Liver (tissue), 9 donors: ENCODE measurements around the gene KSR2. TPM values are rescaled to one million over a fixed set of nuclear protein-coding genes. Genes with fewer than 3 reads are reported as not detected.

Experiments used
- DNase-seq: peaks from one replicate; pipeline ENCODE4 v3.0.0-alpha.2; 2017; ENCODE audit warnings: low spot score
- H3K27ac ChIP-seq, 2 donors: one replicate each; pipeline ENCODE4 v1.7.0; 2013; ENCODE audit warnings: inconsistent platforms in 2 of 2, low read length in 2 of 2, control low read depth in 1 of 2, low read depth in 1 of 2, mild to moderate bottlenecking in 1 of 2
- H3K27me3 ChIP-seq, 4 donors: one replicate each; pipeline versions ENCODE4 v1.6.1 to v1.7.0; 2013; ENCODE audit warnings: low read length in 3 of 4, inconsistent platforms in 1 of 4, mild to moderate bottlenecking in 1 of 4, moderate library complexity in 1 of 4; ENCODE audit not compliant: control insufficient read depth in 4 of 4, insufficient read depth in 4 of 4
- H3K36me3 ChIP-seq, 4 donors: one replicate each; pipeline versions ENCODE4 v1.6.1 to v1.7.0; 2013; ENCODE audit warnings: low read length in 3 of 4, mild to moderate bottlenecking in 3 of 4, low read depth in 1 of 4, moderate library complexity in 1 of 4; ENCODE audit not compliant: control insufficient read depth in 4 of 4, insufficient read depth in 3 of 4
- H3K4me1 ChIP-seq, 4 donors: one replicate each; pipeline versions ENCODE4 v1.6.1 to v1.7.0; 2013; ENCODE audit warnings: low read length in 3 of 4, mild to moderate bottlenecking in 3 of 4, moderate library complexity in 1 of 4; ENCODE audit not compliant: control insufficient read depth in 4 of 4, insufficient read depth in 4 of 4
- H3K4me3 ChIP-seq, 3 donors: one replicate each; pipeline versions ENCODE4 v1.6.1 to v1.7.0; 2013; ENCODE audit warnings: low read length in 3 of 3, control low read depth in 1 of 3, low read depth in 1 of 3, mild to moderate bottlenecking in 1 of 3
- H3K9ac ChIP-seq, 2 donors: one replicate each; pipeline ENCODE4 v1.7.0; 2013; ENCODE audit warnings: low read length in 2 of 2, mild to moderate bottlenecking in 2 of 2, moderate library complexity in 2 of 2, control low read depth in 1 of 2, low read depth in 1 of 2
- H3K9me3 ChIP-seq, 4 donors: one replicate each; pipeline versions ENCODE4 v1.6.1 to v1.7.0; 2013; ENCODE audit warnings: low read length in 3 of 4; ENCODE audit not compliant: control insufficient read depth in 4 of 4
- FOXA1 ChIP-seq: IDR thresholded peaks from 2 replicates; pipeline ENCODE4 v1.6.1; 2016; ENCODE audit warnings: antibody characterized with exemption
- GABPA ChIP-seq, 2 donors: IDR thresholded peaks in 1 of 2; conservative IDR thresholded peaks in 1 of 2; 2 replicates each; pipeline ENCODE4 v1.6.1; 2016; ENCODE audit warnings: antibody characterized with exemption in 2 of 2, mild to moderate bottlenecking in 1 of 2, moderate library complexity in 1 of 2
- HNF4A ChIP-seq, 2 donors: conservative IDR thresholded peaks; 2 replicates each; pipeline ENCODE4 v1.6.1; 2016; ENCODE audit warnings: antibody characterized with exemption in 2 of 2, mild to moderate bottlenecking in 2 of 2
- HNF4G ChIP-seq: IDR thresholded peaks from 2 replicates; pipeline ENCODE4 v1.6.1; 2016; ENCODE audit warnings: antibody characterized with exemption
- JUND ChIP-seq, 2 donors: IDR thresholded peaks; 2 replicates each; pipeline ENCODE4 v1.6.1; 2016; ENCODE audit warnings: antibody characterized with exemption in 2 of 2
- NR2F2 ChIP-seq: IDR thresholded peaks from 2 replicates; pipeline ENCODE4 v1.6.1; 2016; ENCODE audit warnings: antibody characterized with exemption
- RAD21 ChIP-seq, 2 donors: IDR thresholded peaks; 2 replicates each; pipeline ENCODE4 v1.6.1; 2016; ENCODE audit warnings: antibody characterized with exemption in 2 of 2, mild to moderate bottlenecking in 2 of 2
- RXRA ChIP-seq, 2 donors: IDR thresholded peaks; 2 replicates each; pipeline ENCODE4 v1.6.1; 2017 to 2018; ENCODE audit warnings: antibody characterized with exemption in 2 of 2, mild to moderate bottlenecking in 1 of 2
- SP1 ChIP-seq: IDR thresholded peaks from 2 replicates; pipeline ENCODE4 v1.6.1; 2018; ENCODE audit warnings: antibody characterized with exemption, mild to moderate bottlenecking
- YY1 ChIP-seq: IDR thresholded peaks from 2 replicates; pipeline ENCODE4 v1.6.1; 2016; ENCODE audit warnings: antibody characterized with exemption, mild to moderate bottlenecking
- WGBS: extraction: QIAGEN DNeasy Blood & Tissue Kit; methylation state at CpG from one replicate; pipeline ENCODE4 v1.1.7; 2013; 5-methylcytosine and 5-hydroxymethylcytosine counted together
- polyA plus RNA-seq, 2 donors: library from polyadenylated mRNA; stranded (reverse) in 1 of 2; unstranded in 1 of 2; fragments of 200-250 nt in 1 of 2; fragments of >200 nt in 1 of 2; fragmentation: Nextera tagmentation in 1 of 2; extraction: Ambion mirVana in 1 of 2; gene quantifications; one replicate each; pipeline versions ENCODE4 v1.2.1 to v1.2.3, GENCODE V29; 2013 to 2015
- total RNA-seq, 2 donors: library from RNA; depleted of rRNA; stranded (reverse); fragments of >200 nt; gene quantifications; one replicate each; pipeline ENCODE4 v1.2.3, GENCODE V29; 2014
- TF ChIP-seq, protein P1 (sequence below): IDR thresholded peaks from 2 replicates; pipeline ENCODE4 v1.6.1; 2016; ENCODE audit warnings: antibody characterized with exemption
- TF ChIP-seq, protein P2 (sequence below): fragments of 150-350 bp; IDR thresholded peaks from 2 replicates; pipeline ENCODE4 v1.5.1; 2017; ENCODE audit warnings: improper control_type of control experiment, low read depth, low read length; ENCODE audit not compliant: missing input control
- TF ChIP-seq, protein P3 (sequence below): IDR thresholded peaks from 2 replicates; pipeline ENCODE4 v1.6.1; 2016; ENCODE audit warnings: antibody characterized with exemption
- TF ChIP-seq, protein P4 (sequence below): IDR thresholded peaks from 2 replicates; pipeline ENCODE4 v1.6.1; 2016; ENCODE audit warnings: antibody characterized with exemption, mild to moderate bottlenecking
- TF ChIP-seq, protein P5 (sequence below): IDR thresholded peaks from 2 replicates; pipeline ENCODE4 v1.6.1; 2016; ENCODE audit warnings: antibody characterized with exemption
- donor health status: healthy.
- donor health status: healthy.
- donor health status: healthy.
- donor health status: healthy.
- donor health status: healthy.

KSR2 gene
- total and polyA plus RNA-seq, 4 donors, result under 0.01 to 0.02 (median under 0.01) TPM; not detected in 1

DNA sequence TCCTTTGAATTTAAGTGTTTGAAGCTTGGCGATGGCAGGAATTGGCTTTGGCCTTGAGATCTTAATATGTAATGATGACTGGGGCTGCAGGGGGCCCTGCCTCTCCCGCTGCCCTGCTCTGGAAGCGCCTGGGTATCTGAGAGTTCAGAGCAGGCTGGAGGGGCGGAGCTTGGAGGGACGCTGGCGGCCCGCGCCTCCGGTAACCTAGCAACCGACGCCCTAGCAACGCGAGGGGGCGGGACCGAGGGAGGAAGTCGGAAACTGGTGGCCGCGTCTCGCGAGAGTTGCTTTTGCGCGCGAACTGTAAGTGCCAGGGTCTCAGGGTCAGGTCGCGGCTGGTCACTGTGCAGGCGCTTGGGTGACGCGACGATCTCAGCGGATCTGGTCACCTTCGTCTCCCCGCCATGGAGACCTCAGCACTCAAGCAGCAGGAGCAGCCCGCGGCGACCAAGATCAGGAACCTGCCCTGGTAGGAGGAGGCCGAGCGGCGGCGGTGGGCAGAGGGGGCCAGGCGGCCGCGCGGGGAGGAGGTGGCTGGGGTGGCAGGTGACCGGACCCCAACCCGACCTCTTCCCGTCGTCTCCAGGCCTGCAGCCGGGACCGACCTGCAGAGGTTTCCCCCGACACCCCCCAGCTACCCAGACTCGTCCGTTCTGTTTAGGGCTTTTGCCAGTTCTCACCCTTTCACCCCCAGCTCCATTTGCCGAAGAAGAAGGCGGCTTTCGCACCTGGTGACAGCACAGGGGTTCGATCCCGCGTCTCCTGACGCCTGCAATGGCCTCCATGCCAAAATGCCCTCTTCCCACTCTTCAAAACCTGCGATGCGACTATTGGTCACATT is 47.9 kb upstream of the KSR2 start, which contains the start of gene RFC5 (continued):
- no peak for TF ChIP-seq YY1
- peak; percentile 71 for TF ChIP-seq NR2F2
- TF ChIP-seq, protein P1, sequence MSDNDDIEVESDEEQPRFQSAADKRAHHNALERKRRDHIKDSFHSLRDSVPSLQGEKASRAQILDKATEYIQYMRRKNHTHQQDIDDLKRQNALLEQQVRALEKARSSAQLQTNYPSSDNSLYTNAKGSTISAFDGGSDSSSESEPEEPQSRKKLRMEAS, result no peak
- peak in 1 of 2 donors; percentile 14 for TF ChIP-seq RXRA (IDR thresholded peaks at IDR 0.05)
- TF ChIP-seq, protein P2, sequence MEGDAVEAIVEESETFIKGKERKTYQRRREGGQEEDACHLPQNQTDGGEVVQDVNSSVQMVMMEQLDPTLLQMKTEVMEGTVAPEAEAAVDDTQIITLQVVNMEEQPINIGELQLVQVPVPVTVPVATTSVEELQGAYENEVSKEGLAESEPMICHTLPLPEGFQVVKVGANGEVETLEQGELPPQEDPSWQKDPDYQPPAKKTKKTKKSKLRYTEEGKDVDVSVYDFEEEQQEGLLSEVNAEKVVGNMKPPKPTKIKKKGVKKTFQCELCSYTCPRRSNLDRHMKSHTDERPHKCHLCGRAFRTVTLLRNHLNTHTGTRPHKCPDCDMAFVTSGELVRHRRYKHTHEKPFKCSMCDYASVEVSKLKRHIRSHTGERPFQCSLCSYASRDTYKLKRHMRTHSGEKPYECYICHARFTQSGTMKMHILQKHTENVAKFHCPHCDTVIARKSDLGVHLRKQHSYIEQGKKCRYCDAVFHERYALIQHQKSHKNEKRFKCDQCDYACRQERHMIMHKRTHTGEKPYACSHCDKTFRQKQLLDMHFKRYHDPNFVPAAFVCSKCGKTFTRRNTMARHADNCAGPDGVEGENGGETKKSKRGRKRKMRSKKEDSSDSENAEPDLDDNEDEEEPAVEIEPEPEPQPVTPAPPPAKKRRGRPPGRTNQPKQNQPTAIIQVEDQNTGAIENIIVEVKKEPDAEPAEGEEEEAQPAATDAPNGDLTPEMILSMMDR, result no peak

DNA sequence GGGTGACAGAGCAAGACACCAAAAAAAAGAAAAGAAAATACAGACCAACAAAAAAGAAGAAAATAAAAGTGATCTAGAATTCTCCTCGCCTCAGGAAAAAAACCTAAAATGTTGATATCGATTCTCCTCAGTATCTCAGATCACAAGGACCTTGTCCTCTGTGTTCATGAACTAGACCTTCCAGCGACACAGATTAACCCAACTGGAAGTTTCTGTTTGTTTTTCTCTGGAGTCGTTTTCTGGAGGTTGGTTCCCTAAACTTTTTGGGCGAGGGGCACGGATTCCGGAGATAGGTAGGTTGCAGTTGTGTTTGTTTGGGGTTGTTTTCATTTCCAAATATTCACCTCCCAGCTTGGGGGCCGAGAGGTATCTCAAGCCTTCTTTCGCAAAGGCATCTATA is 47.2 kb upstream of the KSR2 start:
- TF ChIP-seq, protein P3, sequence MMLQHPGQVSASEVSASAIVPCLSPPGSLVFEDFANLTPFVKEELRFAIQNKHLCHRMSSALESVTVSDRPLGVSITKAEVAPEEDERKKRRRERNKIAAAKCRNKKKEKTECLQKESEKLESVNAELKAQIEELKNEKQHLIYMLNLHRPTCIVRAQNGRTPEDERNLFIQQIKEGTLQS, result no peak
- TF ChIP-seq, protein P4, sequence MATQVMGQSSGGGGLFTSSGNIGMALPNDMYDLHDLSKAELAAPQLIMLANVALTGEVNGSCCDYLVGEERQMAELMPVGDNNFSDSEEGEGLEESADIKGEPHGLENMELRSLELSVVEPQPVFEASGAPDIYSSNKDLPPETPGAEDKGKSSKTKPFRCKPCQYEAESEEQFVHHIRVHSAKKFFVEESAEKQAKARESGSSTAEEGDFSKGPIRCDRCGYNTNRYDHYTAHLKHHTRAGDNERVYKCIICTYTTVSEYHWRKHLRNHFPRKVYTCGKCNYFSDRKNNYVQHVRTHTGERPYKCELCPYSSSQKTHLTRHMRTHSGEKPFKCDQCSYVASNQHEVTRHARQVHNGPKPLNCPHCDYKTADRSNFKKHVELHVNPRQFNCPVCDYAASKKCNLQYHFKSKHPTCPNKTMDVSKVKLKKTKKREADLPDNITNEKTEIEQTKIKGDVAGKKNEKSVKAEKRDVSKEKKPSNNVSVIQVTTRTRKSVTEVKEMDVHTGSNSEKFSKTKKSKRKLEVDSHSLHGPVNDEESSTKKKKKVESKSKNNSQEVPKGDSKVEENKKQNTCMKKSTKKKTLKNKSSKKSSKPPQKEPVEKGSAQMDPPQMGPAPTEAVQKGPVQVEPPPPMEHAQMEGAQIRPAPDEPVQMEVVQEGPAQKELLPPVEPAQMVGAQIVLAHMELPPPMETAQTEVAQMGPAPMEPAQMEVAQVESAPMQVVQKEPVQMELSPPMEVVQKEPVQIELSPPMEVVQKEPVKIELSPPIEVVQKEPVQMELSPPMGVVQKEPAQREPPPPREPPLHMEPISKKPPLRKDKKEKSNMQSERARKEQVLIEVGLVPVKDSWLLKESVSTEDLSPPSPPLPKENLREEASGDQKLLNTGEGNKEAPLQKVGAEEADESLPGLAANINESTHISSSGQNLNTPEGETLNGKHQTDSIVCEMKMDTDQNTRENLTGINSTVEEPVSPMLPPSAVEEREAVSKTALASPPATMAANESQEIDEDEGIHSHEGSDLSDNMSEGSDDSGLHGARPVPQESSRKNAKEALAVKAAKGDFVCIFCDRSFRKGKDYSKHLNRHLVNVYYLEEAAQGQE, result peak; percentile 62
- TF ChIP-seq RXRA (IDR thresholded peaks at IDR 0.05) (peak; percentile 68 to 89), SP1 (peak; percentile 36), JUND (IDR thresholded peaks at IDR 0.05) (peak in 1 of 2 donors; percentile 50), HNF4A (conservative IDR thresholded peaks at IDR 0.05) (peak; percentile 92), FOXA1 (no peak), GABPA (IDR thresholded peaks at IDR 0.05 in 1 of 2, conservative IDR thresholded peaks at IDR 0.05 in 1 of 2) (no peak), HNF4G (peak; percentile 63), RAD21 (IDR thresholded peaks at IDR 0.05) (no peak)
- TF ChIP-seq, protein P5, sequence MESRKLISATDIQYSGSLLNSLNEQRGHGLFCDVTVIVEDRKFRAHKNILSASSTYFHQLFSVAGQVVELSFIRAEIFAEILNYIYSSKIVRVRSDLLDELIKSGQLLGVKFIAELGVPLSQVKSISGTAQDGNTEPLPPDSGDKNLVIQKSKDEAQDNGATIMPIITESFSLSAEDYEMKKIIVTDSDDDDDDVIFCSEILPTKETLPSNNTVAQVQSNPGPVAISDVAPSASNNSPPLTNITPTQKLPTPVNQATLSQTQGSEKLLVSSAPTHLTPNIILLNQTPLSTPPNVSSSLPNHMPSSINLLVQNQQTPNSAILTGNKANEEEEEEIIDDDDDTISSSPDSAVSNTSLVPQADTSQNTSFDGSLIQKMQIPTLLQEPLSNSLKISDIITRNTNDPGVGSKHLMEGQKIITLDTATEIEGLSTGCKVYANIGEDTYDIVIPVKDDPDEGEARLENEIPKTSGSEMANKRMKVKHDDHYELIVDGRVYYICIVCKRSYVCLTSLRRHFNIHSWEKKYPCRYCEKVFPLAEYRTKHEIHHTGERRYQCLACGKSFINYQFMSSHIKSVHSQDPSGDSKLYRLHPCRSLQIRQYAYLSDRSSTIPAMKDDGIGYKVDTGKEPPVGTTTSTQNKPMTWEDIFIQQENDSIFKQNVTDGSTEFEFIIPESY, result no peak
- TF ChIP-seq, protein P1, result no peak
- H3K9me3 ChIP-seq, result no peaks in the 10 kb centered on the region
- peak overlapping the region; percentile 67 to 72 for H3K27ac ChIP-seq
- H3K27me3 ChIP-seq, result no peaks in the 10 kb centered on the region
- H3K4me3 ChIP-seq, result peak overlapping the region in 2 of 3 donors; percentile 31 to 91
- WGBS, result 12% methylated on average over 9 of the region's 9 CpGs
- peaks cover 6 to 21% (median 14%) of the 10 kb centered on the region in 4 donors for H3K4me1 ChIP-seq
- no peak for DNase-seq
- peak overlapping the region in 1 of 2 donors; percentile 49 for H3K9ac ChIP-seq
- peaks cover 2 to 21% (median 13%) of the 10 kb centered on the region in 4 donors for H3K36me3 ChIP-seq
